H1 (cell line): ENCODE data around the gene TBX2. TPM values are rescaled to one million over a fixed set of nuclear protein-coding genes. Genes with fewer than 3 reads are reported as not detected.

Source experiments
- BACH1 ChIP-seq: IDR thresholded peaks from 2 replicates; pipeline ENCODE4 v1.6.1; 2012; ENCODE audit warnings: low read length, improper control_type of control experiment
- CBX5 ChIP-seq: fragments of 300-800, 300-1000 bp; sonication (generic); IDR thresholded peaks from 2 replicates; pipeline ENCODE4 v1.7.1; 2016; ENCODE audit warnings: antibody characterized with exemption, low read length, low read depth
- FOSL1 ChIP-seq: IDR thresholded peaks from 2 replicates; pipeline ENCODE4 v1.6.1; 2011; ENCODE audit warnings: mild to moderate bottlenecking, low read depth, low read length, moderate library complexity; ENCODE audit not compliant: insufficient read depth
- HDAC2 ChIP-seq, 2 experiments: fragments of 300-600 bp in 1 of 2; sonication (generic) in 1 of 2; IDR thresholded peaks; 2 replicates each; pipeline ENCODE4 v1.6.1; 2011 to 2012; ENCODE audit warnings: low read depth in 2 of 2, low read length in 2 of 2, mild to moderate bottlenecking in 2 of 2, moderate library complexity in 2 of 2, borderline replicate concordance in 1 of 2, inconsistent platforms in 1 of 2
- SIRT6 ChIP-seq: IDR thresholded peaks from one replicate; pipeline ENCODE4 v1.7.1; 2012; ENCODE audit warnings: low read length, inconsistent platforms
- TAF1 ChIP-seq: IDR thresholded peaks from 2 replicates; pipeline ENCODE4 v1.6.1; 2011; ENCODE audit warnings: mild to moderate bottlenecking, low read depth, low read length
- USF2 ChIP-seq: IDR thresholded peaks from 2 replicates; pipeline ENCODE4 v1.6.1; 2011; ENCODE audit warnings: low read length, improper control_type of control experiment
- polyA plus RNA-seq, 7 experiments: library from polyadenylated mRNA; depleted of rRNA in 3 of 7; stranded (reverse) in 5 of 7; unstranded in 2 of 7; fragments of >200 nt in 5 of 7; fragments of 200-250 nt in 2 of 7; gene quantifications; 1 replicate in 5 of 7; 2 replicates in 1 of 7; 4 replicates in 1 of 7; pipeline versions ENCODE4 v1.2.1 to v1.2.3, GENCODE V29; 2011 to 2013; ENCODE audit warnings: missing spikeins in 2 of 7, mixed read lengths in 2 of 7
- total RNA-seq: library from RNA; stranded (reverse); fragmentation: NEBNext Ultra II Directional; extraction: Animal tissue kit (Norgen Biotek cat#: 25700); gene quantifications from 2 replicates; pipeline ENCODE4 v1.2.1, GENCODE V29; 2021

TBX2 gene
- total and polyA plus RNA-seq, 2 of the 8 experiments (the other 6 are each of a cell fraction or from before 2014, with no cell fraction given) = not detected

- TF ChIP-seq CBX5 (no peak), HDAC2 (IDR thresholded peaks at IDR 0.05; ENCODE audit: borderline replicate concordance in 1 of 2, low read depth in 2 of 2, low read length in 2 of 2) (no peak), USF2 (no peak), BACH1 (no peak), TAF1 (no peak), FOSL1 (no peak), SIRT6 (no peak)
Observed at GRCh38 chr17:61402073-61402541, 2.5 kb downstream of the TBX2 start (continued).
